ENCODE measurements around the gene ADGRV1. TPM values are rescaled to one million over a fixed set of nuclear protein-coding genes. Genes with fewer than 3 reads are reported as not detected.

The ADGRV1 gene
- total RNA-seq, 1 experiment from 2014 or later, result 64.8 TPM

- Histone ChIP-seq H3K4me2 (ENCODE audit: insufficient read depth, insufficient read length, low read length) (no peak overlapping the region), H3K79me1 (ENCODE audit: insufficient read depth, low read depth, low read length, poor library complexity, severe bottlenecking) (no peaks in the 10 kb centered on the region), H3K79me2 (ENCODE audit: insufficient read depth, low read length) (no peaks in the 10 kb centered on the region), H3K18ac (ENCODE audit: insufficient read length, low read depth, low read length) (no peak overlapping the region), H3K9me3 (ENCODE audit: control insufficient read depth, low read depth, low read length) (no peaks in the 10 kb centered on the region), H3K4me1 (ENCODE audit: insufficient read depth, low read length) (no peaks in the 10 kb centered on the region), H4K20me1 (ENCODE audit: control insufficient read depth, insufficient read depth, insufficient read length) (no peaks in the 10 kb centered on the region), H3K27me3 (ENCODE audit: insufficient read depth, low read length) (no peaks in the 10 kb centered on the region), H2BK120ac (ENCODE audit: low read depth, low read length, poor library complexity, severe bottlenecking) (no peak overlapping the region), H2BK5ac (ENCODE audit: insufficient read length, low read length) (no peak overlapping the region), H3K23me2 (ENCODE audit: insufficient read length, low read depth, low read length, poor library complexity, severe bottlenecking) (no peaks in the 10 kb centered on the region), H3K23ac (ENCODE audit: insufficient read length, low read depth, low read length) (no peak overlapping the region), H2AK5ac (ENCODE audit: insufficient read length, low read length) (no peak overlapping the region), H2BK20ac (ENCODE audit: low read depth, low read length, poor library complexity, severe bottlenecking) (no peak overlapping the region), H4K8ac (replicated peaks; ENCODE audit: insufficient read length, low read depth, low read length) (no peak overlapping the region), H3K56ac (ENCODE audit: insufficient read length, low read depth, low read length) (no peak overlapping the region), H2BK12ac (ENCODE audit: insufficient read length, low read depth, low read length) (no peak overlapping the region), H3K14ac (ENCODE audit: insufficient read depth, low read length) (no peak overlapping the region), H3K9ac (ENCODE audit: extremely low read depth, insufficient read length, low read length) (no peak overlapping the region), H2AFZ (ENCODE audit: low read length) (no peak overlapping the region), H3T11ph (ENCODE audit: low read length) (no peak overlapping the region), H4K91ac (ENCODE audit: insufficient read length, low read depth, low read length) (no peak overlapping the region), H3K4ac (ENCODE audit: low read depth, low read length) (no peak overlapping the region), H3K27ac (ENCODE audit: insufficient read length, low read depth, low read length) (no peak overlapping the region), H4K5ac (ENCODE audit: insufficient read length, low read depth, low read length) (no peak overlapping the region), H2BK15ac (ENCODE audit: low read depth, low read length) (no peak overlapping the region)
- H3K27me3 Mint-ChIP-seq (ENCODE audit: low read depth), result no peaks in the 10 kb centered on the region
- H3K9me3 Mint-ChIP-seq, result no peaks in the 10 kb centered on the region
- no peak for DNase-seq
- peaks cover 6 to 8% of the 10 kb centered on the region in 2 experiments for H3K4me1 Mint-ChIP-seq
- TF ChIP-seq CTCF (conservative IDR thresholded peaks at IDR 0.05), result no peak
- WGBS (ENCODE audit: extremely low coverage, insufficient read length, low lambda C conversion rate), result no CpG with 5 or more reads among the region's 5 CpGs
- H3K27ac Mint-ChIP-seq, result no peak overlapping the region; a peak in 2 of 7 replicates
- H3K4me3 Mint-ChIP-seq, result no peak overlapping the region; a peak in 1 of 5 replicates
- peaks cover 0 to 3% (median 2%) of the 10 kb centered on the region in 3 experiments; a peak in 2 of 7 replicates for H3K36me3 Mint-ChIP-seq (ENCODE audit: insufficient read depth in 1 of 3, low read depth in 3 of 3)
Measured at GRCh38 chr5:91135475-91136248, 577.1 kb downstream of the ADGRV1 start.

All from H9 (cell line).